Muscle of arm (tissue), 12 donors: ENCODE measurements around the gene SLAMF8. TPM values are rescaled to one million over a fixed set of nuclear protein-coding genes. Genes with fewer than 3 reads are reported as not detected.

Experiments
- DNase-seq: peaks from one replicate; pipeline ENCODE4 v3.0.0-alpha.2; 2013
- polyA plus RNA-seq, 12 donors: library from polyadenylated mRNA; unstranded; fragments of 120-200 nt; gene quantifications; one replicate each; pipeline ENCODE4 v1.2.1, GENCODE V29; 2013; ENCODE audit not compliant: insufficient read length in 12 of 12

Gene SLAMF8
- polyA plus RNA-seq, 12 donors = 0.05 to 2.0 (median 0.42) TPM; not detected in 4

DNA sequence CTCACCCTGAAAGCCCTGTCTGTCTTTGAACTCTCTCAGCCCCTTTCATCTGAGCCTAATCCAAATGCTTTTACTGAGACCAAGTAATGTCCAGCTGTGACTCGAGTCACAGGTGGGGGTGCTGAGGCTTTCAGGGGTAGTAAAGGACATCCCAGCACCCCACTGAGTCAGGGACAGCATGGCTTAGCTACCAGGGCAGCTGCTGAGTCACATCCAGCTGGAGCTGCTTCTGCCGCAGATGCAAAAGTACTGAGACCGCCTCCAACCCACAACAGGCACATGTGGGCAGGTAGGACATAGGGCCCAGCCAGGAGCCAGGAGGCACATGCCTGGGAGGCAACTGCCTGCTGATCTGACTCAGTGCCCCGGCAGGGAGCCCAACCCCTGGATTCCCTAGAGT, 42.5 kb downstream of the SLAMF8 start:
- no peak for DNase-seq

DNA sequence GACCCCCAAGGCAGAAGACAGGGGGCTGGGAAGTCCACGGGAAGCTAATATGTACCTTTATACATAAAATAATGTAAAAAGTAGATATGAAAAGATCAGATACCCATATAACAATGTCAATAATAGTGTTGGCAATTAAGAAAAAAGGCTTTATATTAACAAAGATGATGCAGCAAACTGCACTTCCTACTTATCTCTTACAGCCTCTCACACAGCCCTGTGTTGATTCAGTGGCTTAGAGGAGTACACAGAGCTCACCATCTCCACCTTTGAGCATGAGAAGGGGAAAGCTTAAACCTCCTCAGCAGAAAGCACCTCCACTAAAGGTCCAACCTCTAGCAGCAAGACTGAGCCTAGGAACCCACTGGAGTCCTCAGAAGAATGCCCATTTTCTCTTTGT, 42.9 kb downstream of the SLAMF8 start:
- DNase-seq = no peak

DNA sequence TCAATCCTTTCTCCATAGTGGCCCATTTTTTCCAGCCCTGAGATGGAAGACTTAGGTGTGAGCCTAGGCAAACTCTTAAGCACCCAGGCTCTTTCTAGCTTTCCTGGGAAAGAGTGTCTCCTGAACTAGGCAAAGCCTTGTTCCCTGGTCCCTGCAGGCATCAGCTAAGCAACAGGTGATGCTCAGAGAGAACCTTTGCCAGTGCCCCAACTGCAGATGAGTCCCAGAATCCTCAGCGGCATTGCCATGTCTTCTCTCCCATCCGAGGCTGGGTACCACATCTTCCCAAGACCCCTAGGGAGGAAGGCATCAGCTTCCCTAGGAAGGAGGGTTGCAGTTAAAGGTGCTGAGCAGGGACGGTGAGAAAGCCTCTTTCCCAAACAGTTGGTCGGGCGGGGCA, 44.0 kb downstream of the SLAMF8 start:
- no peak for DNase-seq

DNA sequence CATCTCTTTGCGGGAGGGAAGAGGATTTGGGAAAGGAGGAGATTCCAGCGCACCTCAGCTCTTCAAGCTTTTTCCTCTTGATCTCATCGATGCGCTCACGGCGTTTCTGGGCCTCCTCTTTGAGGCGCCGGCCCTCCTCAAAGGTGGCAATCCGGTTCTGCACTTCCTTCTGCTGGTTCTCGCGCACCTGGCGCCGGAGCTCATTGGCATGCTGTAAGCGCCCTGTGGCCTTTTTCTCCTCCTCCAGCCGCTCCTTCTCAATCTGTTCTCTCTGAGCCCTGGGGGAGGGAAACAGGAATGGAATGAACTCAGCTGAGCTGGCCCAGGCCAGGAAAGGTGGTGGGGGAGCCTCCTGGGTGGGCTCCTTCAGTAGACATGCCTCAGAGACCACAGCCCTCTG, 46.2 kb downstream of the SLAMF8 start:
- no peak for DNase-seq

DNA sequence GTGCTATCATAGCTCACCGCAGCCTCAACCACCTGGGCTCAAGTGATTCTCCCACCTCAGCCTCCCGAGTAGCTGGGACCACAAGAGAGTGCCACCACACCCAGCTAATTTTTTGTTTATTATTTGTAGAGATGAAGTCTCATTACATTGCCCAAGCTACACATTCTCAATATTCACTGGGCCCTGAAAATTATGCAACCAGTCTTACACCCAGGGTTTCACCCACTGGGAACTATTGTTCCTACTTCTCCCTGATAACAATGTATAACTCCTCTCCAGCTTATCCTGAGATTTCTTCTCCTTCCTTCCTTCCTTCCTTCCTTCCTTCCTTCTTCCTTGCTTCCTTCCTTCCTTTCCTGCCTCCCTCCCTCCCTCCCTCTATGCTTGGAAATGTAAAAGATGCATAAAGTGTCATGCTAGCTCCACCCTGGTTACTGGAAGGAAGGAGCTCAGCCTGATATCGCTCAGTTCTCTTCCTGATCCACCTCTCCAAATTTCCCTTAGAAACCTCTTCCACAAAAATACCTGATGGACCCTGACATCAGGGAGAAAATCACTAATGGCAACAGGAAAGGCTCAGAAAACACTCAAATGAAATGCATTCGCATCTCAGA, 47.0 kb downstream of the SLAMF8 start:
- no peak for DNase-seq

DNA sequence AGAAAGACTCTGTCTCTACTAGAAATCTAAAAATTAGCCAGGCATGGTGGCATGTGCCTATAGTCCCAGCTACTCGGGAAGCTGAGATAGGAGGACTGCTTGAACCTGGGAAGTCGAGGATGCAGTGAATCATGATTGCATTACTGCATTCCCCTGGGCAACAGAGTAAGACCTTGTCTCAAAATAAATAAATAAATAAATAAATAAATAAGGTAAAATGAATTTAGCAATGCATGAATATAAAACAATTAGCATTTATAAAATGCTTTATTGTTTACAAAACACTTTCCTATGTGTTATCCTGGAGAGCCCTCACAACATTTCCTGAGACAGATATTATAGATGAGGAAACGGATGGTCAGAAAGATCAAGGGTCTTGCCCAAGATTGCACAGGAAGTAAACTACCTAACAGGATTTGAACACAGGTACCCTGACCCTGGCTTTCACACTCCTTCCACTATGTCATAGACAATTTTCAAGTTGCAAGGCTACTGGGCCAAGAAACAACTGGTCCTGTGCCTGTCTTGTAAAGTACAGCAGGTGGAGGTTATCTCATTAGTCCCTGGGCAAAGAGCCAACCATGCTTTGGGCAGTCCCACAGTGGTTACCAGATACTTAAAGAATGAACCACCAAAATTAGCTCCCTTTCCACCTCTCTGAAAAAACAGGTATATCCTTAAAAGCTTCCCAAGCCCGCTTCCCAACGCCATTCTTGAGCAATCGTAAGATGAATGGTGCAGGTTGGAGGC, 51.2 kb downstream of the SLAMF8 start:
- no peak for DNase-seq

DNA sequence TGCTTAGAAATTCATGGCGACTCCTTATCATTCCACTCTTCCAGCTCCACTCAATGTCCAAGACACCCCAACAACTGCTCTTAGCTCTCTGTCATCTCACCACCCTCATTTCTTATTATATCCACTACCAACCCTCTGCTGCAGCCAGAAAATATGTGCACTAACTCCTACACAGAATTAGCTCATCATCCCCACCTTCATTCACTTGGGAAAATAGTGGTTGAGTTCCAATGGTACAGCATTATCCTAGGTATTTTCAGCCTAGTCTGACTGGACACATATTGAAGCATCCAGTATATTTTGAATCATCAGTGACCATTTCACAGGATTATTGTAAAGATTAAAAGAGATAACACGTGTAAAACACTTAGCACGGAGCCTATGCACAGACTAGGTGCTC, 52.5 kb downstream of the SLAMF8 start:
- no peak for DNase-seq

DNA sequence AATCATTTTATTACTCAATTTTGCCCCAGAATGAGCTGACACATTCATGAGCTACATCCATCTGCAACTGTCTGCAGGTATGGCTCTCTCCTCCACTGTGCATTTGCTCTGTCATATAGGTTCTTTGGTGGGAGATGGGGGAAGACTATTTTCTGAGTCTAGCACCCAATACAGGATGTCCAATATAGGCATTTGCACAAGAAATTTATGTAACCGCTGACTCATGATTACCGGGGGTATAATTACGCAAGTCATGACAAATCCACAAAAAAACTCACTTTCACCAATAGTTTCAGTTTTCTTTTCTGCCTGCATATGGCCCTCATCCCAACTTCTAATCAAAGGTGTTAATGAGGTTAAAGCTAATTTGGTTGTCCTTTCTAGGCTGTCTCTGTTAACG, 53.3 kb downstream of the SLAMF8 start:
- no peak for DNase-seq

DNA sequence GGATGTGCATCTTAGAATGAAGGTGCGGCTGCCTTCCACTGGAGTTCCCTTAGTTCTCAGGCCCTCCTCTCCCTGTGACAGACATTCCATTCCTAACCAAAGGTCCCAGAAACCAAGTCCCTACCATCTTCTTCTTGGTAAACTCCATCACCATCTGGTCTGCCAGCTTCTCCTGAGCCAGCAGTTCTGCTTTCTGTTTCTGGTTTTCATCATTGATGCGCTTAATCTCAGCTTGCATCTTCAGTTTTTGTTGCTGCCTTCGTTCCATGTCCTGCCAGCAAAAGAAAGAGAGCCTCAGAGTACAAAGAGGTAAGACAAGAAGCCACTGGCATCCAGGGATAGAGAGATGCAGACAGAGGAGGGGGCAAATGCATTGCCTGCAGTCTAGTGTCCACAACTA, 53.8 kb downstream of the SLAMF8 start:
- DNase-seq = no peak

DNA sequence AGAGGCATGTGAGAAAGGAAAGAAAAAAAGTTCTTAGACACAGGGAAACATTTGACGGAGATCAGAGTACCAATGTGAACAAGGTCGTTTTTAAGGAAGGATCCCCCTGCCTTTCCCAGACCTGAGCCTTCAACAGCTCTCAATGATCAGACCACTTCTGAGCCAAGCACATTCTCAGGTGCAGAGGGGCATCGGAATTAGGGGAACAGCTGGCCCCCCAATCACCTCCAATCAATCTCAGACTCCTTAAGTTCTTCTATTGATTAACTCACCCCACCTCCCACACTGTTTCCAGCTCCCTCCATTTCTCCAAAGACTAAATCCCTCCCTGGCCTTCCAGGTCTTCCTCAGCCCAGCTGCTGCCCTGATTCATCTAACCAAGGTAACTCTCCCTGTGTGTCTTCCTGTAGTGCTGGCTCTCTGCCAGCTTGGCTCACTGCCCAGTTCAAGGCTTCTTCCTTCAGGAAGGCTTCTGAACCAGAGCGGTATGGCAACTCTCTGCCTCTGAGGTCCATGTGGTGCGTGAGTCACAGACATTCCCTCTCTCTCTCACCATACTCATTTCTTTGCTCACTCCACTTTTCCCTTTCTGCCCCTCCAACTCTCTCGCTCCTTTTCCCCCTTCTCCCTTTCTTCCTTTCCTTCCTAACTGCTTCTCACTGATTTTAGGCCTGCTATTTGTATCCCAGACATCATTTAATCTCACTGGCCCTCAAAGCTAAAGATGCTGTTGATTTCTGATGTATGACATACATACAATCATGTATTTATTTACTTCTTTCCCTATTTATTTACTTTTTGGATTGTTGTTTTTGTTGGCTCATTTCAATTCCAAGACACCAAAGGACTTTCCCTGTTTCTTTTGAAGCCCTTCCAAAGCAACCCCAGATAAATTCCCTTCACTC, 55.2 kb downstream of the SLAMF8 start:
- DNase-seq = no peak

DNA sequence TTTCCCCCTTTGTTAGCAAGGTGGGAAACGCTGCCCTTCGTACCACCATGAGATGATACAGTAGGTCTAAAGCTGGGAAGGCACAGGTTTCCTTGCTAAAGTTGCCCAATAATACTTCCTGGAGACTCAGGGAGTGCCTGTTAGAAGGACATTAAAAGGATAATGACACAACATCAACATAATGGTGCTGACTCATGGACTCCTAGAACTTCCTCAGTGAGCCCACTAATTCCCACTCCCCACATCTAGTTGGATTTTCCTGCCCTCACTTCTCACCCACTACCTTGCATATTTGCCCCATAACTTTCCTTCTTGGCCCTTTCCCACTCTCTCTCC, 55.8 kb downstream of the SLAMF8 start:
- no peak for DNase-seq

DNA sequence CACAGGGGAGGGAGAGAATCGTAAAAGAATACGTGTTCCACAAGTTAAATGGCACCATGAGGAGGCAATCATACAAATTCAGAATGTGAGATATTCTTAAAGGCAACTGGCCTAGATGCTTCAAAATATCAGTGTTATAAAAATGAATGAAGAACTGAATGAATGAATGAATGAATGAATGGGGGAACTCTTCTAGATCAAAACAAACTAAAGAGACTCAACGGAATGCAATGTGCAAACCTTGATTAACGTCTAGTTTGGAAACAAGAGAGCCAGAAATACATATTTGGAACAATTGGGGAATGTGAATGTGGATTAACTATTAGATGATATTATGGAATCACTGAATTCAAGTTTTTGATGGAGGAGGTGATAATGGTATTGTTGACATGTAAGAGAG, 56.5 kb downstream of the SLAMF8 start:
- no peak for DNase-seq

DNA sequence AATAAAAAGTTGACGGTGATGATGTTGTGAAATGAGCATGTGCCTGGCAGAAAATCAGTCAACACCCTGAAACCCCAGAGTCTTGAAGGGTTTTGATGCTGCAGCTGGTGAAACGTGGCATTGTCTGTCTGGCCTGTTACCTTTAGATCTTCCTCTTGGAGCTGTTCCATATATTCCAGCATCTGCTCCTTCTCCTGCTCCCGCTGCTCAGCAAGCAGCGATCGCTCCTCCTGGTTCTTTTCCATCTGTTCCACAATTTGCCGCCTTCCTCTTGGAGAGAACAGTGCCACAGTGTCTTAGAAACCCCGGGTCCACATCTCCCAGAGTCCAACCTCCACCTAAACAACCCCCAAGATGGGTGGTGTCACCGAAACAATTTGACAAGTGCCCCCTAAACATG, 57.6 kb downstream of the SLAMF8 start:
- DNase-seq = no peak

Other genes starting within 250 kb of the SLAMF8 start
- gene APCS, start 239.0 kb upstream of the SLAMF8 start, polyA plus RNA-seq = not detected
- gene CRP, start 112.3 kb upstream of the SLAMF8 start, polyA plus RNA-seq = not detected
- gene DUSP23, start 45.9 kb upstream of the SLAMF8 start, polyA plus RNA-seq = 10 to 100 TPM in 2 of 12 donors, 1 to 10 TPM in 9, not detected in 1; 4.9 to 25.6 (median 6.0) TPM
- gene FCRL6, start 24.5 kb upstream of the SLAMF8 start, polyA plus RNA-seq = under 1 TPM in 7 of 12 donors, not detected in 5; 0.10 to 0.34 (median 0.20) TPM
- not detected for gene VSIG8, start 35.8 kb downstream of the SLAMF8 start, polyA plus RNA-seq
- under 1 TPM in 10 of 12 donors, not detected in 2; 0.22 to 0.54 (median 0.27) TPM for gene CFAP45, start 73.3 kb downstream of the SLAMF8 start, polyA plus RNA-seq
- 100 to 1,000 TPM in 11 of 12 donors, not detected in 1; 150 to 239 (median 173) TPM for gene TAGLN2, start 98.6 kb downstream of the SLAMF8 start, polyA plus RNA-seq
- gene IGSF9, start 118.7 kb downstream of the SLAMF8 start, polyA plus RNA-seq = 10 to 100 TPM in 1 of 12 donors, 1 to 10 TPM in 3, under 1 TPM in 7, not detected in 1; 0.22 to 27.3 (median 0.56) TPM
- not detected for gene SLAMF9, start 127.4 kb downstream of the SLAMF8 start, polyA plus RNA-seq
- gene PIGM, start 205.1 kb downstream of the SLAMF8 start, polyA plus RNA-seq = 1 to 10 TPM in 11 of 12 donors, not detected in 1; 4.3 to 7.7 (median 6.0) TPM
- 1 to 10 TPM in 1 of 12 donors, under 1 TPM in 9, not detected in 2; 0.28 to 1.7 (median 0.58) TPM for gene KCNJ10, start 243.3 kb downstream of the SLAMF8 start, polyA plus RNA-seq